Measurements from ENCODE around the gene SDK1. TPM values are rescaled to one million over a fixed set of nuclear protein-coding genes. Genes with fewer than 3 reads are reported as not detected.

Gene SDK1
- total and polyA plus RNA-seq, 2 experiments from 2014 or later, result not detected

DNA sequence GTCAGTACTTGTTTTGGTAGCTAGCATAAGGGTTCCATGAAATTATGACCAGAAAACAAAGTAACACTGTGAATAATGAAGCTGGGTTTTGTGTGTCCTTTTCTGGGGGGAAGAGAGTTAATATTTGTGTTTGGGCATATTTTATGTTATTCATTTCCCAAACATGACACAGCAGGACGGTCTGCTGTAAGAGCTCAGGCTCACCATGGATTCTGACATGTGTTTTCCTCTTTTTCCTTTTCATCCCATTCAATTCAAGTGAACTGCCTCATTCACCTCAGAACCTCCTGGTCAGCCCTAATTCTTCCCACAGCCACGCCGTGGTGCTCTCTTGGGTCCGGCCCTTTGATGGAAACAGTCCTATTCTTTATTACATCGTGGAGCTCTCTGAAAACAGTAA is 685.9 kb downstream of the SDK1 start:
- Histone ChIP-seq H3K27me3 (replicated peaks; ENCODE audit: insufficient read depth) (no peaks in the 10 kb centered on the region), H3K4me3 (no peak overlapping the region), H3F3A (ENCODE audit: insufficient read depth) (no peaks in the 10 kb centered on the region), H3K9me3 (ENCODE audit: low read depth) (no peaks in the 10 kb centered on the region), H4K20me1 (ENCODE audit: insufficient read depth) (no peaks in the 10 kb centered on the region), H2AFZ (no peak overlapping the region), H3K4me2 (ENCODE audit: unreplicated experiment) (no peak overlapping the region), H3K9me2 (ENCODE audit: insufficient read depth) (no peaks in the 10 kb centered on the region), H3K9ac (no peak overlapping the region), H3K4me1 (ENCODE audit: insufficient read depth) (no peaks in the 10 kb centered on the region), H3K79me2 (ENCODE audit: insufficient read depth) (no peaks in the 10 kb centered on the region), H3K27ac (no peak overlapping the region), H3K36me3 (ENCODE audit: low read depth) (no peaks in the 10 kb centered on the region)
- TF ChIP-seq EZH2phosphoT487 (IDR thresholded peaks at IDR 0.05; ENCODE audit: insufficient read depth, low read depth), result no peak
- TF ChIP-seq EZH2 (IDR thresholded peaks at IDR 0.05; ENCODE audit: insufficient read depth, poor library complexity, severe bottlenecking), result no peak
- no peak for DNase-seq
- in situ Hi-C loops (cut with MboI), result no loop called here
- 45 to 49% methylated on average over 5 of the region's 5 CpGs for WGBS, 2 experiments (ENCODE audit: low coverage in 1 of 2, low lambda C conversion rate in 2 of 2, missing lambda C conversion rate in 2 of 2)

DNA sequence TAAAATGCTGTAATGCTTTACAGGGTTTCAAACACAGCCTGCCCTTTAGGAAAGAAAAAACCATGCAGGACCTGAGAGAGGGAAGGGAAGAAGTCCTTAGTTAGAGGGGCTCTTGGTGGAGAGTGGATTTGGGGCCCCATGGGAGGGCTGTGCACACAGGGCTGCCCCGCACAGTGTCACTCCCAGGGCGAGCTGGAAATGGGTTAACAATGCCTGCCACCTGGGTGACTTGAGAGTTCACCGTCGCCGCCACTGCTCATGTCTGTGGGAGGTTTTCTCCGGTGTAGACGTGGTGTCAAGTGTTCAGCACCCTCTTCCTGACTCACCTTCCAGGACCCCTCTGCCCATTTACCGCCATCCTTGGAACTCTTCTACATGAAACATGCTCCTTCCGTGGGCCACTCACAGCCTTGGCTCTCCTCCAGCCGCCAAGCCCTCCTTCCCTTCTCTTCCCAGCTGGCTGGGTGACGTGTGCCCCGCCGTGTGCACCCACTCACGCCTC is 686.4 kb downstream of the SDK1 start:
- H3K79me2 ChIP-seq (ENCODE audit: insufficient read depth), result no peaks in the 10 kb centered on the region
- WGBS, 2 experiments (ENCODE audit: low coverage in 1 of 2, low lambda C conversion rate in 2 of 2, missing lambda C conversion rate in 2 of 2), result 45 to 48% methylated on average over 11 to 14 of the region's 14 CpGs

GRCh38 chr7:3989723-3990122 is 688.7 kb downstream of the SDK1 start:
- no peak for DNase-seq
- in situ Hi-C loops (cut with MboI), result no loop called here
- Histone ChIP-seq H2AFZ (no peak overlapping the region), H3K4me1 (ENCODE audit: insufficient read depth) (no peaks in the 10 kb centered on the region), H3K4me2 (ENCODE audit: unreplicated experiment) (no peak overlapping the region), H3K9me2 (ENCODE audit: insufficient read depth) (no peaks in the 10 kb centered on the region), H3K9me3 (ENCODE audit: low read depth) (no peaks in the 10 kb centered on the region), H3K9ac (no peak overlapping the region), H3K36me3 (ENCODE audit: low read depth) (no peaks in the 10 kb centered on the region), H3F3A (ENCODE audit: insufficient read depth) (no peaks in the 10 kb centered on the region), H3K27me3 (replicated peaks; ENCODE audit: insufficient read depth) (no peaks in the 10 kb centered on the region), H3K4me3 (no peak overlapping the region), H3K27ac (no peak overlapping the region), H4K20me1 (ENCODE audit: insufficient read depth) (no peaks in the 10 kb centered on the region), H3K79me2 (ENCODE audit: insufficient read depth) (no peaks in the 10 kb centered on the region)
- WGBS, 2 experiments (ENCODE audit: low coverage in 1 of 2, low lambda C conversion rate in 2 of 2, missing lambda C conversion rate in 2 of 2), result 65 to 68% methylated on average over 11 of the region's 11 CpGs
- TF ChIP-seq EZH2phosphoT487 (IDR thresholded peaks at IDR 0.05; ENCODE audit: insufficient read depth, low read depth) (no peak), EZH2 (IDR thresholded peaks at IDR 0.05; ENCODE audit: insufficient read depth, poor library complexity, severe bottlenecking) (no peak)

More for the DNA sequence above, 686.4 kb downstream of the SDK1 start:
- no peak overlapping the region for H3K27ac ChIP-seq
- no peaks in the 10 kb centered on the region for H3K4me1 ChIP-seq (ENCODE audit: insufficient read depth)
- DNase-seq, result no peak
- H4K20me1 ChIP-seq (ENCODE audit: insufficient read depth), result no peaks in the 10 kb centered on the region
- no peaks in the 10 kb centered on the region for H3K9me3 ChIP-seq (ENCODE audit: low read depth)
- H3K27me3 ChIP-seq (replicated peaks; ENCODE audit: insufficient read depth), result no peaks in the 10 kb centered on the region
- H3K9me2 ChIP-seq (ENCODE audit: insufficient read depth), result no peaks in the 10 kb centered on the region
- H3K4me3 ChIP-seq, result no peak overlapping the region
- no peak overlapping the region for H3K4me2 ChIP-seq (ENCODE audit: unreplicated experiment)
- H3K36me3 ChIP-seq (ENCODE audit: low read depth), result no peaks in the 10 kb centered on the region
- in situ Hi-C loops (cut with MboI), result no loop called here
- TF ChIP-seq EZH2 (IDR thresholded peaks at IDR 0.05; ENCODE audit: insufficient read depth, poor library complexity, severe bottlenecking) (no peak), EZH2phosphoT487 (IDR thresholded peaks at IDR 0.05; ENCODE audit: insufficient read depth, low read depth) (no peak)
- no peak overlapping the region for H3K9ac ChIP-seq
- no peaks in the 10 kb centered on the region for H3F3A ChIP-seq (ENCODE audit: insufficient read depth)
- H2AFZ ChIP-seq, result no peak overlapping the region

- in situ Hi-C loops (cut with MboI), result no loop called here
- H3K9ac ChIP-seq, result no peak overlapping the region
- no peaks in the 10 kb centered on the region for H3K9me2 ChIP-seq (ENCODE audit: insufficient read depth)
- no peak for DNase-seq
- no peaks in the 10 kb centered on the region for H3K79me2 ChIP-seq (ENCODE audit: insufficient read depth)
- H3K4me2 ChIP-seq (ENCODE audit: unreplicated experiment), result no peak overlapping the region
- H2AFZ ChIP-seq, result no peak overlapping the region
- H3K4me1 ChIP-seq (ENCODE audit: insufficient read depth), result no peaks in the 10 kb centered on the region
- H3K27me3 ChIP-seq (replicated peaks; ENCODE audit: insufficient read depth), result no peaks in the 10 kb centered on the region
- TF ChIP-seq EZH2 (IDR thresholded peaks at IDR 0.05; ENCODE audit: insufficient read depth, poor library complexity, severe bottlenecking) (no peak), EZH2phosphoT487 (IDR thresholded peaks at IDR 0.05; ENCODE audit: insufficient read depth, low read depth) (no peak)
- no peaks in the 10 kb centered on the region for H3F3A ChIP-seq (ENCODE audit: insufficient read depth)
- no peaks in the 10 kb centered on the region for H3K36me3 ChIP-seq (ENCODE audit: low read depth)
- H3K4me3 ChIP-seq, result no peak overlapping the region
- peaks cover 3% of the 10 kb centered on the region for H3K9me3 ChIP-seq (ENCODE audit: low read depth)
- no peak overlapping the region for H3K27ac ChIP-seq
- 52 to 66% methylated on average over 9 of the region's 9 CpGs for WGBS, 2 experiments (ENCODE audit: low coverage in 1 of 2, low lambda C conversion rate in 2 of 2, missing lambda C conversion rate in 2 of 2)
- no peaks in the 10 kb centered on the region for H4K20me1 ChIP-seq (ENCODE audit: insufficient read depth)
Observed at GRCh38 chr7:3991731-3992231, 690.7 kb downstream of the SDK1 start.

Measured in GM23248 (cell line).